GM19043 (cell line): ENCODE data around the gene EPHA1.
A peak's percentile ranks its signal among the peaks of the same experiment; 100 is the strongest.

Experiments
- ATAC-seq: cut with Tn5 transposase; IDR thresholded peaks from one replicate; pipeline ENCODE4 v1.9.1; 2021; ENCODE audit warnings: low read depth; ENCODE audit not compliant: unreplicated experiment

EPHA1 gene

GRCh38 chr7:143390773-143391317, 17.8 kb downstream of the EPHA1 start:
- no peak for ATAC-seq

GRCh38 chr7:143390104-143390772, 18.4 kb downstream of the EPHA1 start:
- no peak for ATAC-seq

- ATAC-seq: no peak
Observed at GRCh38 chr7:143389316-143390103, 19.1 kb downstream of the EPHA1 start.

GRCh38 chr7:143388491-143389101, 20.1 kb downstream of the EPHA1 start:
- ATAC-seq: no peak

- ATAC-seq: no peak
Observed at GRCh38 chr7:143388051-143388450, 20.6 kb downstream of the EPHA1 start.

- ATAC-seq: no peak
Observed at GRCh38 chr7:143387156-143387975, 21.3 kb downstream of the EPHA1 start.

GRCh38 chr7:143385891-143386781, 22.5 kb downstream of the EPHA1 start:
- peak; percentile 40 for ATAC-seq

- no peak for ATAC-seq
Observed at GRCh38 chr7:143384661-143385631, 23.7 kb downstream of the EPHA1 start.

GRCh38 chr7:143384148-143384547, 24.5 kb downstream of the EPHA1 start:
- ATAC-seq: no peak

- no peak for ATAC-seq
Observed at GRCh38 chr7:143383642-143383957, 25.1 kb downstream of the EPHA1 start.

GRCh38 chr7:143382791-143383641, 25.6 kb downstream of the EPHA1 start:
- ATAC-seq: no peak

- no peak for ATAC-seq
Observed at GRCh38 chr7:143382126-143382790, 26.4 kb downstream of the EPHA1 start.

- peak; percentile 7 for ATAC-seq
Observed at GRCh38 chr7:143381427-143382125, 27.1 kb downstream of the EPHA1 start.

- ATAC-seq: peak; percentile 65
Observed at GRCh38 chr7:143380646-143381426, 27.8 kb downstream of the EPHA1 start, which contains the start of gene ZYX. ZYX (plus strand) TSS chr7:143381345; CDS start chr7:143381572, 227 bp downstream.

GRCh38 chr7:143380260-143380645, 28.4 kb downstream of the EPHA1 start:
- peak; percentile 47 for ATAC-seq
